WTC11 (cell line): ENCODE data around the gene RTF2. TPM values are rescaled to one million over a fixed set of nuclear protein-coding genes. Genes with fewer than 3 reads are reported as not detected.

ENCODE experiments used
- ATAC-seq: fragments of 200-7000 bp; cut with Tn5 transposase; 2 replicates; pipeline ENCODE4 v1.10.0; 2021; ENCODE audit warnings: mild to moderate bottlenecking, moderate library complexity
- CTCF ChIA-PET: fragments of 300-600 bp; sonication (Branson Sonifier 250); formaldehyde crosslinking; loops from one replicate; lab custom pipeline; 2021; ENCODE audit warnings: antibody characterized with exemption; lab: Charles Lee
- POLR2A ChIA-PET: fragments of 350-600 bp; sonication (Branson Sonifier 250); formaldehyde crosslinking; loops from one replicate; lab custom pipeline; 2021; ENCODE audit warnings: antibody characterized with exemption; lab: Charles Lee
- DNase-seq: peaks from one replicate; pipeline ENCODE4 v3.0.0; 2021; ENCODE audit warnings: low spot score
- H3K27ac Mint-ChIP-seq: 2 replicates; pipeline ENCODE4 v1.8.0; 2021; ENCODE audit warnings: mixed read lengths
- H3K27me3 Mint-ChIP-seq: 2 replicates; pipeline ENCODE4 v1.8.0; 2021; ENCODE audit warnings: low read depth, mild to moderate bottlenecking, moderate library complexity, mixed read lengths
- H3K36me3 Mint-ChIP-seq: 2 replicates; pipeline ENCODE4 v1.8.0; 2021; ENCODE audit warnings: mixed read lengths
- H3K4me1 Mint-ChIP-seq: 2 replicates; pipeline ENCODE4 v1.8.0; 2022; ENCODE audit warnings: mixed read lengths
- H3K4me3 Mint-ChIP-seq: 2 replicates; pipeline ENCODE4 v1.8.0; 2021; ENCODE audit warnings: mild to moderate bottlenecking, moderate library complexity, mixed read lengths
- H3K9me3 Mint-ChIP-seq: 2 replicates; pipeline ENCODE4 v1.8.0; 2021; ENCODE audit warnings: mixed read lengths
- AFF4 ChIP-seq: sonication (generic); formaldehyde crosslinking; IDR thresholded peaks from 2 replicates; pipeline ENCODE4 v1.8.1; 2023; ENCODE audit warnings: mild to moderate bottlenecking, missing genetic modification reagents, borderline replicate concordance
- ARID4B ChIP-seq: sonication (generic); formaldehyde crosslinking; IDR thresholded peaks from 2 replicates; pipeline ENCODE4 v1.8.0; 2023; ENCODE audit warnings: missing genetic modification reagents, mild to moderate bottlenecking, borderline replicate concordance
- ATF1 ChIP-seq: sonication (generic); formaldehyde crosslinking; IDR thresholded peaks from 2 replicates; pipeline ENCODE4 v1.8.1; 2023; ENCODE audit warnings: mild to moderate bottlenecking, moderate library complexity, missing genetic modification reagents
- CDX4 ChIP-seq: fragments of 250-450 bp; sonication (Bioruptor Pico); IDR thresholded peaks from 2 replicates; pipeline ENCODE4 v1.9.0; 2021; ENCODE audit warnings: moderate library complexity, mild to moderate bottlenecking, inconsistent platforms, borderline replicate concordance
- CREB1 ChIP-seq: sonication (generic); formaldehyde crosslinking; IDR thresholded peaks from 2 replicates; pipeline ENCODE4 v1.8.0; 2023; ENCODE audit warnings: mild to moderate bottlenecking, missing genetic modification reagents
- CREM ChIP-seq: sonication (generic); formaldehyde crosslinking; IDR thresholded peaks from 2 replicates; pipeline ENCODE4 v1.8.1; 2022; ENCODE audit warnings: mild to moderate bottlenecking, missing genetic modification reagents, moderate library complexity
- GTF2I ChIP-seq: fragments of 250-450 bp; sonication (Bioruptor Pico); conservative IDR thresholded peaks from 2 replicates; pipeline ENCODE4 v1.4.0; 2021; ENCODE audit warnings: mild to moderate bottlenecking
- NR1H2 ChIP-seq: sonication (generic); formaldehyde crosslinking; IDR thresholded peaks from 2 replicates; pipeline ENCODE4 v1.9.0; 2021; ENCODE audit warnings: mild to moderate bottlenecking, moderate library complexity, missing genetic modification reagents
- OVOL2 ChIP-seq: fragments of 250-450 bp; sonication (Bioruptor Pico); IDR thresholded peaks from 2 replicates; pipeline ENCODE4 v1.9.0; 2021; ENCODE audit warnings: mild to moderate bottlenecking, borderline replicate concordance
- ZNF121 ChIP-seq: sonication (generic); formaldehyde crosslinking; IDR thresholded peaks from 2 replicates; pipeline ENCODE4 v1.8.0; 2023; ENCODE audit warnings: missing genetic modification reagents
- ZNF263 ChIP-seq: sonication (generic); formaldehyde crosslinking; IDR thresholded peaks from 2 replicates; pipeline ENCODE4 v1.8.1; 2022; ENCODE audit warnings: low read depth, mild to moderate bottlenecking, moderate library complexity, missing genetic modification reagents
- ZNF423 ChIP-seq: fragments of 250-450 bp; sonication (Bioruptor Pico); IDR thresholded peaks from 2 replicates; pipeline ENCODE4 v2.1.2; 2022; ENCODE audit warnings: mild to moderate bottlenecking, moderate library complexity
- total RNA-seq: library from RNA; stranded (reverse); gene quantifications from 3 replicates; pipeline ENCODE4 v1.2.3, GENCODE V29; 2021
- TF ChIP-seq, protein P1 (sequence below): fragments of 250-450 bp; sonication (Bioruptor Pico); IDR thresholded peaks from 2 replicates; pipeline ENCODE4 v1.9.0; 2021; ENCODE audit warnings: mild to moderate bottlenecking
- TF ChIP-seq, protein P2 (sequence below): sonication (generic); formaldehyde crosslinking; IDR thresholded peaks from 2 replicates; pipeline ENCODE4 v1.8.1; 2023; ENCODE audit warnings: mild to moderate bottlenecking, missing genetic modification reagents, moderate library complexity

The RTF2 gene
- total RNA-seq, 1 experiment from 2014 or later = 46.3 TPM

GRCh38 chr20:56426926-56427325 lies 41.5 kb upstream of the RTF2 start:
- no peak overlapping the region for H3K27ac Mint-ChIP-seq
- POLR2A ChIA-PET = no interaction called here
- DNase-seq (no peak), ATAC-seq (no peak)
- peaks cover 9% of the 10 kb centered on the region for H3K4me1 Mint-ChIP-seq
- no peaks in the 10 kb centered on the region for H3K9me3 Mint-ChIP-seq
- TF ChIP-seq NR1H2 (CRISPR knock-in tag) = no peak
- TF ChIP-seq ZNF121 (CRISPR knock-in tag) = no peak
- no peak for TF ChIP-seq ARID4B (CRISPR knock-in tag)
- TF ChIP-seq ZNF263 = no peak
- no peak for TF ChIP-seq OVOL2 (CRISPR knock-in tag)
- no peak for TF ChIP-seq CREM (CRISPR knock-in tag)
- TF ChIP-seq GTF2I (CRISPR knock-in tag) = no peak
- no peak for TF ChIP-seq CDX4 (CRISPR knock-in tag)
- CTCF ChIA-PET = no interaction called here
- H3K27me3 Mint-ChIP-seq = peaks cover 51% of the 10 kb centered on the region
- no peaks in the 10 kb centered on the region for H3K36me3 Mint-ChIP-seq
- no peak overlapping the region for H3K4me3 Mint-ChIP-seq

DNA sequence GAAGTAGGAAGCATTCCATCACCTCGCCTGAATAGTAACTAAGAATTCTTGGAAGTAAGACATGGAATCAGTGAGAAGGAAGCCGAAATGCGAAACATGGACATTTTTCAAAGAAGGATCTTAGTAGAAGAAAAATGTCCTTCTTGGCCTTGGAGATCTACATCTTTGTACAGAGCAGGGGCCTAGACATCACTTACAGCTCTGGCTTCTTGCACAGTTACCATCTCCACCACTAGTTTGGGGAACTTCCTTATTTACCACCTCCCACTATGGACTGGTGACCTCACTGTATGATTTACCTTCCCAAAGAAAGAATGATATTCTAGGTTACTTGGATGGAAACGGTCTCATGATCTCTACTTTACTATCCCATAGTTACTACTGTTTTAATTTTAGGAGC lies 40.6 kb upstream of the RTF2 start:
- no peak overlapping the region for H3K4me3 Mint-ChIP-seq
- ATAC-seq = no peak
- TF ChIP-seq, protein P1, sequence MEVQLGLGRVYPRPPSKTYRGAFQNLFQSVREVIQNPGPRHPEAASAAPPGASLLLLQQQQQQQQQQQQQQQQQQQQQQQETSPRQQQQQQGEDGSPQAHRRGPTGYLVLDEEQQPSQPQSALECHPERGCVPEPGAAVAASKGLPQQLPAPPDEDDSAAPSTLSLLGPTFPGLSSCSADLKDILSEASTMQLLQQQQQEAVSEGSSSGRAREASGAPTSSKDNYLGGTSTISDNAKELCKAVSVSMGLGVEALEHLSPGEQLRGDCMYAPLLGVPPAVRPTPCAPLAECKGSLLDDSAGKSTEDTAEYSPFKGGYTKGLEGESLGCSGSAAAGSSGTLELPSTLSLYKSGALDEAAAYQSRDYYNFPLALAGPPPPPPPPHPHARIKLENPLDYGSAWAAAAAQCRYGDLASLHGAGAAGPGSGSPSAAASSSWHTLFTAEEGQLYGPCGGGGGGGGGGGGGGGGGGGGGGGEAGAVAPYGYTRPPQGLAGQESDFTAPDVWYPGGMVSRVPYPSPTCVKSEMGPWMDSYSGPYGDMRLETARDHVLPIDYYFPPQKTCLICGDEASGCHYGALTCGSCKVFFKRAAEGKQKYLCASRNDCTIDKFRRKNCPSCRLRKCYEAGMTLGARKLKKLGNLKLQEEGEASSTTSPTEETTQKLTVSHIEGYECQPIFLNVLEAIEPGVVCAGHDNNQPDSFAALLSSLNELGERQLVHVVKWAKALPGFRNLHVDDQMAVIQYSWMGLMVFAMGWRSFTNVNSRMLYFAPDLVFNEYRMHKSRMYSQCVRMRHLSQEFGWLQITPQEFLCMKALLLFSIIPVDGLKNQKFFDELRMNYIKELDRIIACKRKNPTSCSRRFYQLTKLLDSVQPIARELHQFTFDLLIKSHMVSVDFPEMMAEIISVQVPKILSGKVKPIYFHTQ = no peak
- TF ChIP-seq, protein P2, sequence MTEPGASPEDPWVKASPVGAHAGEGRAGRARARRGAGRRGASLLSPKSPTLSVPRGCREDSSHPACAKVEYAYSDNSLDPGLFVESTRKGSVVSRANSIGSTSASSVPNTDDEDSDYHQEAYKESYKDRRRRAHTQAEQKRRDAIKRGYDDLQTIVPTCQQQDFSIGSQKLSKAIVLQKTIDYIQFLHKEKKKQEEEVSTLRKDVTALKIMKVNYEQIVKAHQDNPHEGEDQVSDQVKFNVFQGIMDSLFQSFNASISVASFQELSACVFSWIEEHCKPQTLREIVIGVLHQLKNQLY (CRISPR knock-in tag) = no peak
- no peak for TF ChIP-seq ZNF423 (CRISPR knock-in tag)
- TF ChIP-seq, all 79 proteins: peak for 0
- DNase-seq = no peak
- Mint-ChIP-seq H3K36me3 (no peaks in the 10 kb centered on the region), H3K27me3 (peaks cover 44% of the 10 kb centered on the region), H3K27ac (no peak overlapping the region), H3K4me1 (peaks cover 1% of the 10 kb centered on the region), H3K9me3 (no peaks in the 10 kb centered on the region)
- ChIA-PET POLR2A (no interaction called here), CTCF (no interaction called here)

- H3K4me1 Mint-ChIP-seq = no peaks in the 10 kb centered on the region
- ChIA-PET POLR2A (interaction anchor here (0.7 kb wide), 1 partner anchor 554 kb away, joined by 4 read pairs; no protein-coding TSS in a partner anchor), CTCF (no interaction called here)
- no peaks in the 10 kb centered on the region for H3K9me3 Mint-ChIP-seq
- H3K27me3 Mint-ChIP-seq = peaks cover 45% of the 10 kb centered on the region
- DNase-seq = no peak
- no peak for ATAC-seq
- H3K27ac Mint-ChIP-seq = no peak overlapping the region
- no peak overlapping the region for H3K4me3 Mint-ChIP-seq
- no peaks in the 10 kb centered on the region for H3K36me3 Mint-ChIP-seq
- TF ChIP-seq ATF1 = no peak
- TF ChIP-seq ARID4B (CRISPR knock-in tag) = no peak
- TF ChIP-seq AFF4 (CRISPR knock-in tag) = no peak
- no peak for TF ChIP-seq CREB1 (CRISPR knock-in tag)
Observed at GRCh38 chr20:56428410-56428809, 40.0 kb upstream of the RTF2 start.
